HEK293 (cell line): Measurements from ENCODE around the gene DCK.

Experiments used
- CTCF ChIA-PET: fragments of 350-600 bp; formaldehyde crosslinking; extraction: SDS; loops from one replicate; lab custom pipeline; 2021; ENCODE audit warnings: antibody characterized with exemption; lab: Yijun Ruan, JAX
- POLR2A ChIA-PET: fragments of 300-600 bp; formaldehyde crosslinking; extraction: SDS; loops from one replicate; lab custom pipeline; 2020; ENCODE audit warnings: antibody characterized with exemption, inconsistent platforms; lab: Yijun Ruan, JAX
- H3K27ac ChIP-seq: fragments of 200-500 bp; sonication (Bioruptor generic); 2 replicates; pipeline ENCODE4 v1.5.1; 2014; ENCODE audit warnings: low read depth, low read length, control low read depth, inconsistent platforms; ENCODE audit errors: extremely low read depth
- H3K36me3 ChIP-seq, 2 experiments: fragments of 200-500 bp in 1 of 2; sonication (Bioruptor generic) in 1 of 2; 1 replicate in 1 of 2; 2 replicates in 1 of 2; pipeline ENCODE4 v1.5.1; 2014 to 2017; ENCODE audit warnings: inconsistent platforms in 2 of 2, low read length in 2 of 2; ENCODE audit not compliant: control insufficient read depth in 2 of 2, insufficient read depth in 1 of 2
- H3K4me1 ChIP-seq: fragments of 200-500 bp; sonication (Bioruptor generic); 2 replicates; pipeline ENCODE4 v1.5.1; 2014; ENCODE audit warnings: mild to moderate bottlenecking, low read length, inconsistent platforms; ENCODE audit not compliant: control insufficient read depth, insufficient read depth
- H3K4me3 ChIP-seq: 2 replicates; pipeline ENCODE4 v1.5.1; 2011; ENCODE audit warnings: low read depth, mild to moderate bottlenecking, control low read depth, low read length, moderate library complexity
- H3K9me3 ChIP-seq: fragments of 200-500 bp; sonication (Bioruptor generic); 2 replicates; pipeline ENCODE4 v1.5.1; 2014; ENCODE audit warnings: low read depth, low read length, inconsistent platforms; ENCODE audit not compliant: control insufficient read depth, insufficient read depth
- FEZF1 ChIP-seq: fragments of 450-650 bp; formaldehyde crosslinking; IDR thresholded peaks from 2 replicates; pipeline ENCODE4 v1.5.1; 2016; ENCODE audit warnings: missing biosample characterization, missing genetic modification characterization
- GLIS2 ChIP-seq: fragments of 450-650 bp; formaldehyde crosslinking; IDR thresholded peaks from 2 replicates; pipeline ENCODE4 v1.5.1; 2016; ENCODE audit warnings: missing biosample characterization, missing genetic modification characterization
- KLF7 ChIP-seq: fragments of 450-650 bp; formaldehyde crosslinking; IDR thresholded peaks from 2 replicates; pipeline ENCODE4 v1.5.1; 2016; ENCODE audit warnings: missing biosample characterization, missing genetic modification characterization, borderline replicate concordance
- MEIS1 ChIP-seq: sonication (generic); formaldehyde crosslinking; IDR thresholded peaks from 2 replicates; pipeline ENCODE4 v1.8.1; 2022; ENCODE audit warnings: missing genetic modification reagents, mild to moderate bottlenecking, borderline replicate concordance
- OSR2 ChIP-seq: fragments of 450-650 bp; formaldehyde crosslinking; IDR thresholded peaks from 2 replicates; pipeline ENCODE4 v1.5.1; 2016; ENCODE audit warnings: missing biosample characterization, missing genetic modification characterization
- PRDM1 ChIP-seq: fragments of 450-650 bp; formaldehyde crosslinking; IDR thresholded peaks from 2 replicates; pipeline ENCODE4; 2016; ENCODE audit warnings: missing biosample characterization, missing genetic modification characterization
- PRDM6 ChIP-seq: fragments of 450-650 bp; formaldehyde crosslinking; IDR thresholded peaks from 2 replicates; pipeline ENCODE4 v1.5.1; 2017; ENCODE audit warnings: missing biosample characterization, missing genetic modification characterization
- REST ChIP-seq: fragments of 450-650 bp; formaldehyde crosslinking; IDR thresholded peaks from 2 replicates; pipeline ENCODE4 v1.5.1; 2016; ENCODE audit warnings: missing biosample characterization, missing genetic modification characterization
- SP3 ChIP-seq: fragments of 450-650 bp; formaldehyde crosslinking; IDR thresholded peaks from 2 replicates; pipeline ENCODE4 v1.5.1; 2016; ENCODE audit warnings: missing biosample characterization, missing genetic modification characterization
- TSHZ1 ChIP-seq: fragments of 450-650 bp; formaldehyde crosslinking; IDR thresholded peaks from 2 replicates; pipeline ENCODE4 v1.5.1; 2016; ENCODE audit warnings: missing biosample characterization, missing genetic modification characterization, borderline replicate concordance
- WT1 ChIP-seq: fragments of 450-650 bp; formaldehyde crosslinking; IDR thresholded peaks from 2 replicates; pipeline ENCODE4 v1.5.1; 2016; ENCODE audit warnings: missing biosample characterization, missing genetic modification characterization
- ZBTB1 ChIP-seq: fragments of 450-650 bp; formaldehyde crosslinking; IDR thresholded peaks from 2 replicates; pipeline ENCODE4 v1.5.1; 2016; ENCODE audit warnings: missing biosample characterization, missing genetic modification characterization
- ZEB2 ChIP-seq: fragments of 450-650 bp; formaldehyde crosslinking; IDR thresholded peaks from 2 replicates; pipeline ENCODE4 v1.5.1; 2016; ENCODE audit warnings: missing biosample characterization, missing genetic modification characterization
- ZFHX2 ChIP-seq: fragments of 450-650 bp; formaldehyde crosslinking; conservative IDR thresholded peaks from 2 replicates; pipeline ENCODE4 v1.5.1; 2016; ENCODE audit warnings: missing biosample characterization, missing genetic modification characterization
- ZFP41 ChIP-seq: fragments of 450-650 bp; formaldehyde crosslinking; IDR thresholded peaks from 2 replicates; pipeline ENCODE4 v1.5.1; 2016; ENCODE audit warnings: missing biosample characterization, missing genetic modification characterization, borderline replicate concordance
- ZNF19 ChIP-seq: fragments of 450-650 bp; formaldehyde crosslinking; IDR thresholded peaks from 2 replicates; pipeline ENCODE4; 2016; ENCODE audit warnings: missing biosample characterization, missing genetic modification characterization, low read depth
- ZNF23 ChIP-seq: fragments of 450-650 bp; formaldehyde crosslinking; IDR thresholded peaks from 2 replicates; pipeline ENCODE4 v1.5.1; 2016; ENCODE audit warnings: missing biosample characterization, missing genetic modification characterization, borderline replicate concordance
- ZNF24 ChIP-seq: fragments of 450-650 bp; formaldehyde crosslinking; IDR thresholded peaks from 2 replicates; pipeline ENCODE4 v1.5.1; 2016; ENCODE audit warnings: missing biosample characterization, missing genetic modification characterization
- ZNF350 ChIP-seq: fragments of 450-650 bp; formaldehyde crosslinking; IDR thresholded peaks from 2 replicates; pipeline ENCODE4 v1.5.0; 2017; ENCODE audit warnings: missing biosample characterization, mild to moderate bottlenecking, missing genetic modification characterization
- ZNF354C ChIP-seq: fragments of 450-650 bp; formaldehyde crosslinking; IDR thresholded peaks from 2 replicates; pipeline ENCODE4 v1.5.1; 2016; ENCODE audit warnings: missing biosample characterization, missing genetic modification characterization, low read depth, borderline replicate concordance
- ZNF548 ChIP-seq: fragments of 450-650 bp; formaldehyde crosslinking; IDR thresholded peaks from 2 replicates; pipeline ENCODE4 v1.5.1; 2016; ENCODE audit warnings: missing biosample characterization, missing genetic modification characterization
- ZNF560 ChIP-seq: fragments of 450-650 bp; formaldehyde crosslinking; IDR thresholded peaks from 2 replicates; pipeline ENCODE4 v1.5.1; 2017; ENCODE audit warnings: missing biosample characterization, missing genetic modification characterization, borderline replicate concordance
- ZNF658 ChIP-seq: fragments of 450-650 bp; formaldehyde crosslinking; IDR thresholded peaks from 2 replicates; pipeline ENCODE4; 2016; ENCODE audit warnings: missing biosample characterization, missing genetic modification characterization
- ZNF670 ChIP-seq: fragments of 450-650 bp; formaldehyde crosslinking; IDR thresholded peaks from 2 replicates; pipeline ENCODE4 v1.5.1; 2016; ENCODE audit warnings: missing biosample characterization, missing genetic modification characterization, low read depth
- ZNF777 ChIP-seq: fragments of 450-650 bp; formaldehyde crosslinking; IDR thresholded peaks from 2 replicates; pipeline ENCODE4 v1.5.1; 2017; ENCODE audit warnings: missing biosample characterization, missing genetic modification characterization, borderline replicate concordance

Gene DCK

GRCh38 chr4:70996018-70996360 is 2.5 kb downstream of the DCK start:
- POLR2A ChIA-PET: interaction anchor here (0.6 kb wide), 1 partner anchor 9 kb away, joined by 5 read pairs; no protein-coding TSS in a partner anchor
- Histone ChIP-seq H3K9me3 (no peaks in the 10 kb centered on the region), H3K4me3 (no peak overlapping the region), H3K27ac (no peak overlapping the region)
- CTCF ChIA-PET: interaction anchor here (4.6 kb wide), 1 partner anchor 14 kb away, joined by 20 read pairs; no protein-coding TSS in a partner anchor
- TF ChIP-seq TSHZ1 (no peak), ZNF24 (tag by site-specific recombination) (no peak), ZFHX2 (tag by site-specific recombination) (peak; percentile 53)
- TF ChIP-seq, all 188 proteins: peak for 1
- H3K4me1 ChIP-seq: no peaks in the 10 kb centered on the region
- peaks cover 4 to 19% of the 10 kb centered on the region in 2 experiments; a peak in 2 of 3 replicates for H3K36me3 ChIP-seq

GRCh38 chr4:70997036-70997435 is 3.6 kb downstream of the DCK start:
- H3K27ac ChIP-seq: no peak overlapping the region
- CTCF ChIA-PET: interaction anchor here (1.1 to 4.6 kb wide), 2 partner anchors 12 to 28 kb away, joined by 3 to 20 read pairs; no protein-coding TSS in a partner anchor
- TF ChIP-seq PRDM6: no peak
- peak; percentile 56; the same call in 1 of the 2 replicates for TF ChIP-seq PRDM1 (tag by site-specific recombination)
- no peak for TF ChIP-seq ZNF548 (tag by site-specific recombination)
- TF ChIP-seq WT1 (tag by site-specific recombination): no peak
- TF ChIP-seq ZEB2: no peak
- peaks cover 4 to 19% of the 10 kb centered on the region in 2 experiments; a peak in 2 of 3 replicates for H3K36me3 ChIP-seq
- H3K9me3 ChIP-seq: no peaks in the 10 kb centered on the region
- POLR2A ChIA-PET: no interaction called here
- no peak overlapping the region for H3K4me3 ChIP-seq
- H3K4me1 ChIP-seq: no peaks in the 10 kb centered on the region

- Histone ChIP-seq H3K36me3 (peaks cover 4 to 19% of the 10 kb centered on the region in 2 experiments; a peak in 2 of 3 replicates), H3K4me1 (no peaks in the 10 kb centered on the region), H3K9me3 (no peaks in the 10 kb centered on the region), H3K4me3 (no peak overlapping the region), H3K27ac (no peak overlapping the region)
- CTCF ChIA-PET: interaction anchor here (1.1 to 4.6 kb wide), 2 partner anchors 12 to 28 kb away, joined by 3 to 20 read pairs; no protein-coding TSS in a partner anchor
- POLR2A ChIA-PET: no interaction called here
- TF ChIP-seq ZNF670 (tag by site-specific recombination) (no peak), MEIS1 (CRISPR knock-in tag) (no peak), ZNF19 (no peak), ZNF354C (no peak), FEZF1 (tag by site-specific recombination) (no peak), ZFP41 (tag by site-specific recombination) (no peak), KLF7 (tag by site-specific recombination) (no peak), ZBTB1 (tag by site-specific recombination) (no peak), GLIS2 (no peak), ZNF658 (tag by site-specific recombination) (no peak), ZNF350 (no peak), ZNF560 (tag by site-specific recombination) (no peak), SP3 (tag by site-specific recombination) (no peak), OSR2 (tag by site-specific recombination) (no peak), ZNF777 (tag by site-specific recombination) (no peak), REST (tag by site-specific recombination) (no peak), ZNF23 (no peak)
Observed at GRCh38 chr4:70997546-70997945, 4.1 kb downstream of the DCK start.
